A673 (cell line): ENCODE results near the gene SCN3A.

Experiments used
- CTCF ChIP-seq: fragments of 300-800, 200-600 bp; sonication (generic); conservative IDR thresholded peaks from 2 replicates; pipeline ENCODE4 v1.5.1; 2017; ENCODE audit warnings: low read depth, mild to moderate bottlenecking, antibody characterized with exemption, low read length, moderate library complexity, mixed read lengths
- EZH2 ChIP-seq: fragments of 200-600 bp; sonication (generic); IDR thresholded peaks from 2 replicates; pipeline ENCODE4 v1.6.1; 2017; ENCODE audit warnings: borderline replicate concordance, low read depth, mild to moderate bottlenecking, mixed read lengths, antibody characterized with exemption, low read length; ENCODE audit not compliant: poor library complexity, severe bottlenecking

GRCh38 chr2:165122521-165122920, 81.3 kb downstream of the SCN3A start:
- no peak for TF ChIP-seq CTCF
- TF ChIP-seq EZH2: no peak
